DND-41 (cell line): ENCODE measurements around the gene TMEM169.
"Not testable (repeated sequence)": the region's sequence is repeated elsewhere in the genome, so short reads cannot be mapped to it uniquely, and the experiment has no call there.

ENCODE experiments used
- ATAC-seq: fragments of 200-7000 bp; cut with Tn5 transposase; 3 replicates; pipeline ENCODE4 v1.9.1; 2021; ENCODE audit warnings: low read depth; ENCODE audit not compliant: insufficient read depth
- DNase-seq: peaks from one replicate; pipeline ENCODE4 v3.0.0-alpha.2; 2020
- H2AFZ ChIP-seq: 2 replicates; pipeline ENCODE4 v1.6.0; 2012; ENCODE audit warnings: low read depth, low read length
- H3K27ac ChIP-seq: 2 replicates; pipeline ENCODE4 v1.5.1; 2012; ENCODE audit warnings: low read length, inconsistent platforms
- H3K27me3 ChIP-seq: fragments of 200-600 bp; sonication (generic); 2 replicates; pipeline ENCODE4 v1.6.0; 2012; ENCODE audit warnings: low read length, mild to moderate bottlenecking, inconsistent platforms; ENCODE audit not compliant: insufficient read depth, poor library complexity
- H3K36me3 ChIP-seq: 2 replicates; pipeline ENCODE4 v1.5.1; 2012; ENCODE audit warnings: low read length, inconsistent platforms; ENCODE audit not compliant: insufficient read depth
- H3K4me1 ChIP-seq: 2 replicates; pipeline ENCODE4 v1.5.1; 2012; ENCODE audit warnings: mild to moderate bottlenecking, low read length; ENCODE audit not compliant: insufficient read depth
- H3K4me2 ChIP-seq: 2 replicates; pipeline ENCODE4 v1.6.0; 2012; ENCODE audit warnings: mild to moderate bottlenecking, moderate library complexity, low read length, inconsistent platforms; ENCODE audit not compliant: insufficient read depth
- H3K4me3 ChIP-seq, 2 experiments: fragments of 200-600 bp in 1 of 2; shearing (Covaris generic) in 1 of 2; 2 replicates each; pipeline ENCODE4 v1.5.1; 2012 to 2016; ENCODE audit warnings: inconsistent platforms in 2 of 2, low read length in 2 of 2, mild to moderate bottlenecking in 2 of 2, low read depth in 1 of 2, moderate library complexity in 1 of 2
- H3K79me2 ChIP-seq: 2 replicates; pipeline ENCODE4 v1.6.0; 2012; ENCODE audit warnings: low read length, inconsistent platforms; ENCODE audit not compliant: insufficient read depth
- H3K9ac ChIP-seq: 2 replicates; pipeline ENCODE4 v1.6.0; 2012; ENCODE audit warnings: low read depth, mild to moderate bottlenecking, inconsistent platforms, low read length, moderate library complexity
- H3K9me3 ChIP-seq: 2 replicates; pipeline ENCODE4 v1.5.1; 2012; ENCODE audit warnings: low read length, moderate library complexity, mild to moderate bottlenecking, inconsistent platforms; ENCODE audit not compliant: insufficient read depth, severe bottlenecking
- H4K20me1 ChIP-seq: 2 replicates; pipeline ENCODE4 v1.6.0; 2012; ENCODE audit warnings: low read length; ENCODE audit not compliant: insufficient read depth
- EZH2 ChIP-seq: IDR thresholded peaks from 3 replicates; pipeline ENCODE4 v1.6.1; 2012; ENCODE audit warnings: borderline replicate concordance, low read depth, mild to moderate bottlenecking, moderate library complexity, low read length, inconsistent platforms; ENCODE audit not compliant: severe bottlenecking
- TF ChIP-seq, protein P1 (sequence below): IDR thresholded peaks from 2 replicates; pipeline ENCODE4 v1.5.1; 2012; ENCODE audit warnings: borderline replicate concordance, low read length, moderate library complexity, mild to moderate bottlenecking; ENCODE audit not compliant: poor library complexity, severe bottlenecking; ENCODE audit errors: extremely low read depth

Gene TMEM169

DNA sequence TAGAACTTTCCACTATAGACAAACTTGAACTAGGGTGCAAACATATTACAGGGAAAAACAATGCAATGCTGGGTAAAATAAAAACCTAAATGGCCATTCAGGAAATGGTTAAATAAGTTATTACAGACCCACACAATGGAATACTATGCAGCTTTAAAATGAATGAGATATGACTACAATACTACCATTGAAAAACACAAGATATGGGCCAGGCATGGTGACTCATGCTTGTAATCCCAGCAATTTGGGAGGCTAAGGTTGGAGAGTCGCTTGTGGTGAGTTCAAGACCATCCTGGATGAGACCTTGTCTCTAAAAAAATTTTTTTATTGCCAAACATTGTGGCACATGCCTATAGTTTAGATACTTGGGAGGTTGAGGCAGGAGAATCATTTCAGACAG, 6.9 kb upstream of the TMEM169 start:
- H2AFZ ChIP-seq: no peak overlapping the region
- H3K9me3 ChIP-seq: no peaks in the 10 kb centered on the region
- H4K20me1 ChIP-seq: no peaks in the 10 kb centered on the region
- no peak overlapping the region for H3K4me3 ChIP-seq
- DNase-seq (no peak), ATAC-seq (no peak)
- no peak overlapping the region for H3K4me2 ChIP-seq
- H3K9ac ChIP-seq: no peak overlapping the region
- no peak overlapping the region for H3K27ac ChIP-seq
- no peaks in the 10 kb centered on the region for H3K36me3 ChIP-seq
- no peak for TF ChIP-seq EZH2
- TF ChIP-seq, protein P1, sequence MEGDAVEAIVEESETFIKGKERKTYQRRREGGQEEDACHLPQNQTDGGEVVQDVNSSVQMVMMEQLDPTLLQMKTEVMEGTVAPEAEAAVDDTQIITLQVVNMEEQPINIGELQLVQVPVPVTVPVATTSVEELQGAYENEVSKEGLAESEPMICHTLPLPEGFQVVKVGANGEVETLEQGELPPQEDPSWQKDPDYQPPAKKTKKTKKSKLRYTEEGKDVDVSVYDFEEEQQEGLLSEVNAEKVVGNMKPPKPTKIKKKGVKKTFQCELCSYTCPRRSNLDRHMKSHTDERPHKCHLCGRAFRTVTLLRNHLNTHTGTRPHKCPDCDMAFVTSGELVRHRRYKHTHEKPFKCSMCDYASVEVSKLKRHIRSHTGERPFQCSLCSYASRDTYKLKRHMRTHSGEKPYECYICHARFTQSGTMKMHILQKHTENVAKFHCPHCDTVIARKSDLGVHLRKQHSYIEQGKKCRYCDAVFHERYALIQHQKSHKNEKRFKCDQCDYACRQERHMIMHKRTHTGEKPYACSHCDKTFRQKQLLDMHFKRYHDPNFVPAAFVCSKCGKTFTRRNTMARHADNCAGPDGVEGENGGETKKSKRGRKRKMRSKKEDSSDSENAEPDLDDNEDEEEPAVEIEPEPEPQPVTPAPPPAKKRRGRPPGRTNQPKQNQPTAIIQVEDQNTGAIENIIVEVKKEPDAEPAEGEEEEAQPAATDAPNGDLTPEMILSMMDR: no peak
- no peaks in the 10 kb centered on the region for H3K79me2 ChIP-seq
- no peaks in the 10 kb centered on the region for H3K27me3 ChIP-seq
- H3K4me1 ChIP-seq: no peaks in the 10 kb centered on the region

- H3K79me2 ChIP-seq: no peaks in the 10 kb centered on the region
- no peak overlapping the region for H3K27ac ChIP-seq
Observed at GRCh38 chr2:216075510-216076485, 5.9 kb upstream of the TMEM169 start.

DNA sequence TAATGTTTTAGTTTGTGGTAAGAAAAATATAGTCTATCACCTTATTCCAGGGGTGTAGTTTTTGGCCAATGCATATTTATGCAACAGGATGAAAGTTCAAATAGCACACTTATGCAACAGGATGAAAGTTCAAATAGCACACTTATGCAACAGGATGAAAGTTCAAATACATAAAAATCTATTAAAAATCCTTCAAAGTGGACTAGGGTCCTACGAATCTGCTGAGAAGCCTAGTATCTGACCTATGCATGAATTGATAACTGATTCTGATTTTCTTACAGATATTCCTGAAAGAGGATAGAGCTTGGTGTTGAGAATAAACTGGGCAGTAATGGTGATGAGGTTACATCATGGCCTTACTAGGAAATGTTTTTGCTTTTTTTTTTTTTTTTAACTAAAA, 2.9 kb upstream of the TMEM169 start:
- Histone ChIP-seq H3K4me2 (no peak overlapping the region), H2AFZ (no peak overlapping the region), H3K9me3 (no peaks in the 10 kb centered on the region), H3K36me3 (no peaks in the 10 kb centered on the region), H3K79me2 (no peaks in the 10 kb centered on the region), H3K27me3 (peaks cover 25% of the 10 kb centered on the region), H3K4me1 (peaks cover 20% of the 10 kb centered on the region), H4K20me1 (no peaks in the 10 kb centered on the region), H3K9ac (no peak overlapping the region), H3K4me3 (no peak overlapping the region), H3K27ac (no peak overlapping the region)
- TF ChIP-seq EZH2: no peak
- TF ChIP-seq, protein P1: no peak
- no peak for ATAC-seq
- no peak for DNase-seq

More at GRCh38 chr2:216075510-216076485, 5.9 kb upstream of the TMEM169 start:
- TF ChIP-seq, protein P1: no peak
- TF ChIP-seq EZH2: no peak
- Histone ChIP-seq H4K20me1 (no peaks in the 10 kb centered on the region), H3K4me3 (no peak overlapping the region), H3K36me3 (no peaks in the 10 kb centered on the region), H3K27me3 (peaks cover 3% of the 10 kb centered on the region), H2AFZ (no peak overlapping the region), H3K4me2 (no peak overlapping the region), H3K9ac (no peak overlapping the region), H3K9me3 (no peaks in the 10 kb centered on the region), H3K4me1 (no peaks in the 10 kb centered on the region)
- ATAC-seq (no peak), DNase-seq (no peak)

DNA sequence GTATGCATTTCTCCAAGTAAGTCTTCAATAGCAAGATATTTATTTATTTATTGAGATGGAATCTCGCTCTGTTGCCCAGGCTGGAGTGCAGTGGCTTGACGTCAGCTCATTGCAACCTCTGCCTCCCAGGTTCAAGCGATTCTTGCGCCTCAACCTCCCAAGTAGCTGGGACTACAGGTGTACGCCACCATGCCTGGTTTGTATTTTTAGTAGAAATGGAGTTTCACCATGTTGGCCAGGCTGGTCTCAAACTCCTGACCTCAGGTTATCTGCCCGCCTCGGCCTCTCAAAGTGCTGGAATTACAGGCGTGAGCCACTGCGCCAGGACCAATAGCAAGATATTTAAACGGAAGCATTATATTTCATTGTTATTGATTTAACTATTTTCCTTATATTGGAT, 1.7 kb upstream of the TMEM169 start:
- not testable (repeated sequence) for H3K4me3 ChIP-seq, H4K20me1 ChIP-seq, H3K79me2 ChIP-seq, H3K9ac ChIP-seq, H3K9me3 ChIP-seq, H3K36me3 ChIP-seq, H3K27ac ChIP-seq, H3K4me2 ChIP-seq, H2AFZ ChIP-seq, ATAC-seq, DNase-seq
- peaks cover 25% of the 10 kb centered on the region for H3K27me3 ChIP-seq
- H3K4me1 ChIP-seq: peaks cover 27% of the 10 kb centered on the region
